OCI-LY3 (cell line): ENCODE results near the gene PPFIA3.

Source experiments
- H2AFZ ChIP-seq: fragments of 200-600, 300-600 bp; shearing (Covaris generic); 2 replicates; pipeline ENCODE4 v1.6.0; 2014; ENCODE audit warnings: antibody characterized with exemption, low read depth, low read length
- H3K27ac ChIP-seq: fragments of 200-600, 300-600 bp; sonication (generic); 2 replicates; pipeline ENCODE4 v1.5.1; 2014; ENCODE audit warnings: mild to moderate bottlenecking, low read length, moderate library complexity, mixed read lengths
- H3K27me3 ChIP-seq: fragments of 200-600, 300-600 bp; sonication (generic); 2 replicates; pipeline ENCODE4 v1.6.1; 2014; ENCODE audit warnings: low read depth, low read length, mixed read lengths
- H3K36me3 ChIP-seq: fragments of 200-600, 300-600 bp; sonication (generic); replicated peaks from 2 replicates; pipeline ENCODE3; 2014; ENCODE audit warnings: low read depth, low read length, mixed read lengths
- H3K4me1 ChIP-seq: fragments of 300-600, 200-600 bp; sonication (generic); 2 replicates; pipeline ENCODE4 v1.6.1; 2014; ENCODE audit warnings: low read length, mixed read lengths
- H3K4me2 ChIP-seq: fragments of 200-600, 300-600 bp; sonication (generic); 2 replicates; pipeline ENCODE4 v1.6.1; 2014; ENCODE audit warnings: low read length, mixed read lengths
- H3K4me3 ChIP-seq: fragments of 300-600, 200-600 bp; sonication (generic); 2 replicates; pipeline ENCODE4 v1.5.1; 2014; ENCODE audit warnings: antibody characterized with exemption, mild to moderate bottlenecking, low read length, moderate library complexity
- H3K79me2 ChIP-seq: fragments of 300-600, 200-600 bp; shearing (Covaris generic); 2 replicates; pipeline ENCODE4 v1.6.1; 2014; ENCODE audit warnings: mild to moderate bottlenecking, low read length, mixed read lengths
- H3K9ac ChIP-seq: fragments of 300-600, 200-600 bp; shearing (Covaris generic); 2 replicates; pipeline ENCODE4 v1.6.0; 2014; ENCODE audit warnings: mild to moderate bottlenecking, low read length, moderate library complexity
- H3K9me3 ChIP-seq: fragments of 200-600, 300-600 bp; shearing (Covaris generic); 2 replicates; pipeline ENCODE4 v1.6.1; 2014; ENCODE audit warnings: low read length, mixed read lengths; ENCODE audit not compliant: insufficient read depth
- H4K20me1 ChIP-seq: fragments of 200-600, 300-600 bp; sonication (generic); 2 replicates; pipeline ENCODE4 v1.6.1; 2016; ENCODE audit warnings: low read length, mixed read lengths; ENCODE audit not compliant: insufficient read depth
- CTCF ChIP-seq: fragments of 200-600, 300-600 bp; sonication (generic); IDR thresholded peaks from 2 replicates; pipeline ENCODE4 v1.5.1; 2014; ENCODE audit warnings: antibody characterized with exemption, low read length, low read depth
- EZH2phosphoT487 ChIP-seq: fragments of 200-600 bp; shearing (Covaris generic); IDR thresholded peaks from 2 replicates; pipeline ENCODE4 v1.6.1; 2018; ENCODE audit warnings: antibody characterized with exemption, mixed run types, low read depth

PPFIA3 gene

GRCh38 chr19:49091391-49092038, 27.8 kb upstream of the PPFIA3 start:
- Histone ChIP-seq H3K4me2 (no peak overlapping the region), H3K4me3 (no peak overlapping the region), H3K27me3 (no peaks in the 10 kb centered on the region), H3K9me3 (no peaks in the 10 kb centered on the region), H3K9ac (no peak overlapping the region), H3K4me1 (peaks cover 10% of the 10 kb centered on the region), H4K20me1 (peaks cover 55% of the 10 kb centered on the region), H3K79me2 (peaks cover 98% of the 10 kb centered on the region), H3K36me3 (peaks cover 68% of the 10 kb centered on the region), H3K27ac (no peak overlapping the region), H2AFZ (no peak overlapping the region)
- no peak for TF ChIP-seq EZH2phosphoT487
- TF ChIP-seq CTCF, result no peak

GRCh38 chr19:49092686-49093085, 26.7 kb upstream of the PPFIA3 start:
- Histone ChIP-seq H3K79me2 (peaks cover 91% of the 10 kb centered on the region), H4K20me1 (peaks cover 50% of the 10 kb centered on the region), H3K4me2 (no peak overlapping the region), H3K27ac (no peak overlapping the region), H2AFZ (no peak overlapping the region), H3K4me1 (no peaks in the 10 kb centered on the region), H3K27me3 (no peaks in the 10 kb centered on the region), H3K9me3 (no peaks in the 10 kb centered on the region), H3K4me3 (no peak overlapping the region), H3K36me3 (peaks cover 63% of the 10 kb centered on the region), H3K9ac (no peak overlapping the region)
- no peak for TF ChIP-seq EZH2phosphoT487
- no peak for TF ChIP-seq CTCF

GRCh38 chr19:49094505-49095482, 24.6 kb upstream of the PPFIA3 start:
- H3K4me1 ChIP-seq, result no peaks in the 10 kb centered on the region
- H3K79me2 ChIP-seq, result peaks cover 84% of the 10 kb centered on the region
- no peak overlapping the region for H2AFZ ChIP-seq
- H3K9me3 ChIP-seq, result no peaks in the 10 kb centered on the region
- H4K20me1 ChIP-seq, result peaks cover 50% of the 10 kb centered on the region
- H3K27ac ChIP-seq, result no peak overlapping the region
- no peak for TF ChIP-seq EZH2phosphoT487
- TF ChIP-seq CTCF, result no peak
- H3K4me3 ChIP-seq, result no peak overlapping the region
- H3K27me3 ChIP-seq, result no peaks in the 10 kb centered on the region
- no peak overlapping the region for H3K4me2 ChIP-seq
- H3K36me3 ChIP-seq, result peaks cover 68% of the 10 kb centered on the region
- no peak overlapping the region for H3K9ac ChIP-seq
